ENCODE data around the gene KCNE2.
"Not testable (repeated sequence)": the region's sequence is repeated elsewhere in the genome, so short reads cannot be mapped to it uniquely, and the experiment has no call there.

The KCNE2 gene

GRCh38 chr21:34352556-34352955 is 11.2 kb upstream of the KCNE2 start:
- DNase-seq (ENCODE audit: low read depth in 4 of 4, low spot score in 1 of 4) = no peak

GRCh38 chr21:34353182-34353581 is 10.6 kb upstream of the KCNE2 start:
- DNase-seq (ENCODE audit: low read depth in 4 of 4, low spot score in 1 of 4) = no peak

GRCh38 chr21:34354836-34355235 is 9.0 kb upstream of the KCNE2 start:
- no peak for DNase-seq (ENCODE audit: low read depth in 4 of 4, low spot score in 1 of 4)

GRCh38 chr21:34355570-34355969 is 8.2 kb upstream of the KCNE2 start:
- no peak for DNase-seq (ENCODE audit: low read depth in 4 of 4, low spot score in 1 of 4)

- no peak for DNase-seq (ENCODE audit: low read depth in 4 of 4, low spot score in 1 of 4)
Observed at GRCh38 chr21:34357889-34358288, 5.9 kb upstream of the KCNE2 start.

GRCh38 chr21:34358866-34359265 is 4.9 kb upstream of the KCNE2 start:
- DNase-seq (ENCODE audit: low read depth in 4 of 4, low spot score in 1 of 4) = no peak

GRCh38 chr21:34360488-34361241 is 3.1 kb upstream of the KCNE2 start:
- DNase-seq (ENCODE audit: low read depth in 4 of 4, low spot score in 1 of 4) = no peak

- no peak for DNase-seq (ENCODE audit: low read depth in 4 of 4, low spot score in 1 of 4)
Observed at GRCh38 chr21:34362136-34362444, 1.7 kb upstream of the KCNE2 start.

GRCh38 chr21:34362670-34363069 is 1.1 kb upstream of the KCNE2 start:
- DNase-seq (ENCODE audit: low read depth in 4 of 4, low spot score in 1 of 4) = no peak

- no peak for DNase-seq (ENCODE audit: low read depth in 4 of 4, low spot score in 1 of 4)
Observed at GRCh38 chr21:34364921-34365320, 1.1 kb downstream of the KCNE2 start.

- DNase-seq (ENCODE audit: low read depth in 4 of 4, low spot score in 1 of 4) = no peak
Observed at GRCh38 chr21:34365809-34366208, 2.0 kb downstream of the KCNE2 start.

- DNase-seq (ENCODE audit: low read depth in 4 of 4, low spot score in 1 of 4) = peak in 1 of 4 experiments; percentile 13
Observed at GRCh38 chr21:34367320-34367935, 3.6 kb downstream of the KCNE2 start.

- DNase-seq (ENCODE audit: low read depth in 4 of 4, low spot score in 1 of 4) = no peak
Observed at GRCh38 chr21:34369741-34370140, 5.9 kb downstream of the KCNE2 start.

GRCh38 chr21:34372321-34372720 is 8.5 kb downstream of the KCNE2 start:
- no peak for DNase-seq (ENCODE audit: low read depth in 4 of 4, low spot score in 1 of 4)

GRCh38 chr21:34374462-34374861 is 10.7 kb downstream of the KCNE2 start:
- not testable (repeated sequence) for DNase-seq (ENCODE audit: low read depth in 4 of 4, low spot score in 1 of 4)

GRCh38 chr21:34374940-34375618 is 11.3 kb downstream of the KCNE2 start, which contains the start of gene SMIM11:
SMIM11 (plus strand) TSS chr21:34375507; CDS start chr21:34379505, 3,998 bp downstream.
- DNase-seq (ENCODE audit: low read depth in 4 of 4, low spot score in 1 of 4) = not testable (repeated sequence)

- DNase-seq (ENCODE audit: low read depth in 4 of 4, low spot score in 1 of 4) = not testable (repeated sequence)
Observed at GRCh38 chr21:34375619-34375972, 11.8 kb downstream of the KCNE2 start.

GRCh38 chr21:34383138-34383537 is 19.3 kb downstream of the KCNE2 start:
- not testable (repeated sequence) for DNase-seq (ENCODE audit: low read depth in 4 of 4, low spot score in 1 of 4)

- not testable (repeated sequence) for DNase-seq (ENCODE audit: low read depth in 4 of 4, low spot score in 1 of 4)
Observed at GRCh38 chr21:34383724-34384415, 20.1 kb downstream of the KCNE2 start.

GRCh38 chr21:34400522-34400921 is 36.7 kb downstream of the KCNE2 start:
- not testable (repeated sequence) for DNase-seq (ENCODE audit: low read depth in 4 of 4, low spot score in 1 of 4)

- not testable (repeated sequence) for DNase-seq (ENCODE audit: low read depth in 4 of 4, low spot score in 1 of 4)
Observed at GRCh38 chr21:34404742-34405141, 40.9 kb downstream of the KCNE2 start.

- not testable (repeated sequence) for DNase-seq (ENCODE audit: low read depth in 4 of 4, low spot score in 1 of 4)
Observed at GRCh38 chr21:34405686-34406085, 41.9 kb downstream of the KCNE2 start.

All from stimulated activated CD4-positive, alpha-beta T cell treated with anti-CD3 and anti-CD28 coated beads, Interleukin-1b, Interleukin-23, amount 100 ng/mL, for 24 hours (primary cell).